Neural cell (in vitro differentiated cells): Measurements from ENCODE around the gene TNS3.

Experiments
- CTCF ChIP-seq: fragments of 450-650 bp; IDR thresholded peaks from 2 replicates; pipeline ENCODE4 v1.5.1; 2014; ENCODE audit warnings: antibody characterized with exemption, mild to moderate bottlenecking, moderate library complexity; ENCODE audit not compliant: poor library complexity, severe bottlenecking
- EP300 ChIP-seq: fragments of 450-650 bp; conservative IDR thresholded peaks from 2 replicates; pipeline ENCODE4 v1.6.1; 2014; ENCODE audit warnings: antibody characterized with exemption, mild to moderate bottlenecking, moderate library complexity; ENCODE audit not compliant: poor library complexity, severe bottlenecking
- TAF1 ChIP-seq: IDR thresholded peaks from 2 replicates; pipeline ENCODE4 v1.6.1; 2012; ENCODE audit warnings: low read depth

- TF ChIP-seq EP300: no peak
- TF ChIP-seq TAF1: no peak
- no peak for TF ChIP-seq CTCF
Observed at GRCh38 chr7:47583739-47584535, 2.0 kb upstream of the TNS3 start.
